Chondrocyte (in vitro differentiated cells): ENCODE results near the gene RBMX2. TPM values are rescaled to one million over a fixed set of nuclear protein-coding genes. Genes with fewer than 3 reads are reported as not detected.
"Not testable (repeated sequence)": the region's sequence is repeated elsewhere in the genome, so short reads cannot be mapped to it uniquely, and the experiment has no call there.

Source experiments
- DNase-seq: peaks from one replicate; pipeline ENCODE4 v3.0.0; 2021; ENCODE audit warnings: mixed read lengths, low spot score
- H3K27ac Mint-ChIP-seq: one replicate; pipeline ENCODE4 v1.8.0; 2021; ENCODE audit warnings: mild to moderate bottlenecking, moderate library complexity, mixed read lengths; ENCODE audit not compliant: unreplicated experiment
- H3K27me3 Mint-ChIP-seq: 2 replicates; pipeline ENCODE4 v1.8.0; 2021; ENCODE audit warnings: low read depth, mixed read lengths
- H3K36me3 Mint-ChIP-seq: 2 replicates; pipeline ENCODE4 v1.8.0; 2021; ENCODE audit warnings: low read depth, mixed read lengths
- H3K4me1 Mint-ChIP-seq: 2 replicates; pipeline ENCODE4 v1.8.0; 2021; ENCODE audit warnings: low read depth, mild to moderate bottlenecking, mixed read lengths
- H3K4me3 Mint-ChIP-seq: one replicate; pipeline ENCODE4 v1.8.0; 2021; ENCODE audit warnings: mild to moderate bottlenecking, moderate library complexity, mixed read lengths; ENCODE audit not compliant: unreplicated experiment
- H3K9me3 Mint-ChIP-seq: 2 replicates; pipeline ENCODE4 v1.8.0; 2021; ENCODE audit warnings: low read depth, mixed read lengths
- CTCF ChIP-seq: fragments of 200-600 bp; sonication (generic); IDR thresholded peaks from 2 replicates; pipeline ENCODE4 v1.5.0; 2021; ENCODE audit warnings: antibody characterized with exemption, mild to moderate bottlenecking, moderate library complexity
- total RNA-seq: library from RNA; stranded (reverse); gene quantifications from 3 replicates; pipeline ENCODE4 v1.2.1, GENCODE V29; 2021

Gene RBMX2
- total RNA-seq, 1 donor from 2014 or later: 16.3 TPM

DNA sequence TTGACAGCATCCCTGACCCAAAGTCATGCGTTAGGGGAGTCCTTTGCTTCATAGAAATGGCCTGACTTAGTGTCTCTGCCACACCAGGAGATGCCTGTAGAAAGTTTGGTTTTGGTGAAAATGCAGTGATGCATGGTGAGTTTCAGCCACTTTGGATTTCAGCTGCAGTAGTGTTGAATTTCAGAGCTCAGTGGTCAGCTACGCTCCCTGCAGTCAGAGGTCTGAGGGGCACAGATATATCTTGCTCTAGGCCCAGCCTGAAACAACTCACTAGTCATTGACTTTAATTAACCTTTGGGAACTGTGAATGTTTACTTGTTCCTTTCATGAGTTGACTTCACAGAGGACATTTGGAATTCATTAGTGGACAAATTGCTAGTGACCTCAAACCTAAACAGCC lies 17.5 kb downstream of the RBMX2 start:
- Mint-ChIP-seq H3K27me3 (peaks cover 2% of the 10 kb centered on the region), H3K36me3 (peaks cover 2% of the 10 kb centered on the region), H3K9me3 (no peaks in the 10 kb centered on the region), H3K4me1 (no peaks in the 10 kb centered on the region), H3K27ac (no peak overlapping the region), H3K4me3 (no peak overlapping the region)
- DNase-seq: no peak
- TF ChIP-seq CTCF: no peak

DNA sequence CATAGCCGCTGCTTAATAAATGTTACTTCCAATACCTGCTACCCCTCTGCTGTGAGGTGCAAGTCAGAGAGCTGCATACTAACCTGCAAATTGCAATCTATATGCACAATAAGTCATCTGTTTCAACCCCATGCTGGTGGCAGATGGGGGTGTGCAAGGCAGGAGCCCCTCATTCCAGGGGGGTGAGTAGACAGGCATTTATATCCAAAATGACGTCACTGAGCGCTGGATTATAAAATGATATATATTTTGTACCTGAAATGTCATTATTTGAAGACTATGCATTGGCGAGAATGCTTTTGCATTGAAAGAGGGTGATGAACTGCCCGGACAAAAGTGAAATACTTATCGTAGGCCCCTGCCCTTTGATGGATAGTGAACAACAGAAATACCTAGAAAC lies 24.7 kb downstream of the RBMX2 start:
- DNase-seq: no peak
- no peaks in the 10 kb centered on the region for H3K36me3 Mint-ChIP-seq

GRCh38 chrX:130429236-130429635 lies 27.4 kb downstream of the RBMX2 start:
- not testable (repeated sequence) for H3K27me3 Mint-ChIP-seq, DNase-seq, H3K9me3 Mint-ChIP-seq, H3K4me3 Mint-ChIP-seq, H3K4me1 Mint-ChIP-seq, H3K27ac Mint-ChIP-seq, H3K36me3 Mint-ChIP-seq

More for the DNA sequence above, 24.7 kb downstream of the RBMX2 start:
- peaks cover 2% of the 10 kb centered on the region for H3K9me3 Mint-ChIP-seq
- TF ChIP-seq CTCF: no peak
- no peak overlapping the region for H3K27ac Mint-ChIP-seq
- no peaks in the 10 kb centered on the region for H3K4me1 Mint-ChIP-seq
- H3K4me3 Mint-ChIP-seq: no peak overlapping the region
- no peaks in the 10 kb centered on the region for H3K27me3 Mint-ChIP-seq

DNA sequence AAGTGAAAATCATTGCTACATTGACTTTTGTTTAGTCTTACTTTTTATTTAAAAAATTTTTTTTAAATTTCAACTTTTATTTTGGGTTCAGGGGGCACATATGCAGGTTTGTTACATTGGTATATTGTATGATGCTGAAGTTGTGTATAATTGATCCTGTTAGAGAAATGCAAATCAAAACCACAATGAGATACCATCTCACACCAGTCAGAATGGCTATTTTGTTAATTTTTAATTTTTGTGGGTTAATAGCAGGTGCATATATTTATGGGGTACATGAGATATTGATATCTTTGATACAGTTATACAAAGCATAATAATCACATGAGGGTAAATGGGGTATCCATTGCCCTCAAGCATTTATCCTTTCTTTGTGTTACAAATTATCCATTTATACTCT lies 34.1 kb downstream of the RBMX2 start:
- Mint-ChIP-seq H3K4me3 (no peak overlapping the region), H3K9me3 (peaks cover 33% of the 10 kb centered on the region), H3K27me3 (no peaks in the 10 kb centered on the region), H3K4me1 (no peaks in the 10 kb centered on the region), H3K27ac (no peak overlapping the region), H3K36me3 (no peaks in the 10 kb centered on the region)
- TF ChIP-seq CTCF: no peak
- no peak for DNase-seq

DNA sequence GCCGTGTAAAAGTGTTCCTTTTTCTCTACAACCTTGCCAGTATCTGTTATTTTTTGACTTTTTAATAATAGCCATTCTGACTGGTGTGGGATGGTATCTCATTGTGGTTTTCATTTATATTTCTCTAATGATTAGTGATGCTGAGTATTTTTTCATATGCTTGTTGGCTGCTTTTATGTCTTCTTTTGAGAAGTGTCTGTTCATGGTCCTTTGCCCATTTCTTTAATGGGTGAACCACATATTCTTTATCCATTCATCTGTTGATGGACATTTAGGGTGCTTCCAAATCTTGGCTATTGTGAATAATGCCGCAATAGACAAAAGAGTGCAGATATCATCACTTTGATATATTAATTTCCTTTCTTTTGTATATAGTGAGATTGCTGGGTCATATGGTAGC lies 36.2 kb downstream of the RBMX2 start:
- H3K36me3 Mint-ChIP-seq, H3K27ac Mint-ChIP-seq, H3K4me3 Mint-ChIP-seq, H3K27me3 Mint-ChIP-seq, DNase-seq, H3K4me1 Mint-ChIP-seq: not testable (repeated sequence)
- peaks cover 32% of the 10 kb centered on the region for H3K9me3 Mint-ChIP-seq

GRCh38 chrX:130443875-130444274 lies 42.1 kb downstream of the RBMX2 start:
- Mint-ChIP-seq H3K27ac (no peak overlapping the region), H3K4me3 (no peak overlapping the region), H3K4me1 (no peaks in the 10 kb centered on the region), H3K36me3 (no peaks in the 10 kb centered on the region), H3K27me3 (no peaks in the 10 kb centered on the region), H3K9me3 (peaks cover 19% of the 10 kb centered on the region)
- DNase-seq: no peak
- no peak for TF ChIP-seq CTCF
